ENCODE measurements around the gene ENTPD7.
"Not testable (repeated sequence)": the region's sequence is repeated elsewhere in the genome, so short reads cannot be mapped to it uniquely, and the experiment has no call there.

ENTPD7 gene

DNA sequence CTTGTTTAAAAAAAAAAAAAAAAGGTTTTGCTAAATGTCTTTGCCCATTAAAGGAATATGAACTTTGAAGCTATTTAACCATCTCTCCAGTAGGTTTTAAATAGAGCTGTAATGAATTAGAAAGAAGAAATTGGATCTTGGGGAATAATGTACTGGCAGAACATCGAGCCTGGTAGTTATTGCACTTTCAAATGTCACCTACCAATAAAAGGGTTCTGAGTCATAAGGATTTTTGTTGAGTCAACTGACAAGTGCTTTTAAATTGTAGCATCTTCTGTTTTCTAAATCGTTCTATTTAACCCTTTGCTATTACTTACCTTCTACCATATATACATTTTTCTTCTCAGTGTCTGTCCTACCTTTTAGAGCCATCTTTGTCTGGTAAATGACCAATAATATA, 83.4 kb downstream of the ENTPD7 start:
- no peak overlapping the region for H3K9ac ChIP-seq
- H2AFZ ChIP-seq (ENCODE audit: low read depth), result no peak overlapping the region
- no peaks in the 10 kb centered on the region for H3K79me2 ChIP-seq (ENCODE audit: insufficient read depth, low read depth)
- H3K4me1 ChIP-seq (ENCODE audit: low read depth, poor library complexity, severe bottlenecking), result no peaks in the 10 kb centered on the region
- no peak overlapping the region for H3K4me3 ChIP-seq (IDR thresholded peaks at IDR 0.05; ENCODE audit: insufficient read depth, low read depth, low read length)
- no peaks in the 10 kb centered on the region for H3K27me3 ChIP-seq (ENCODE audit: insufficient read depth, low read depth)
- no peak overlapping the region for H3K27ac ChIP-seq
- TF ChIP-seq CTCF (conservative IDR thresholded peaks at IDR 0.05; ENCODE audit: low read depth, low read length), result no peak
- H3K4me2 ChIP-seq, result no peak overlapping the region
- no peaks in the 10 kb centered on the region for H4K20me1 ChIP-seq (ENCODE audit: insufficient read depth)
- peaks cover 9% of the 10 kb centered on the region; the same call in 1 of the 2 replicates for H3K36me3 ChIP-seq (ENCODE audit: insufficient read depth)

DNA sequence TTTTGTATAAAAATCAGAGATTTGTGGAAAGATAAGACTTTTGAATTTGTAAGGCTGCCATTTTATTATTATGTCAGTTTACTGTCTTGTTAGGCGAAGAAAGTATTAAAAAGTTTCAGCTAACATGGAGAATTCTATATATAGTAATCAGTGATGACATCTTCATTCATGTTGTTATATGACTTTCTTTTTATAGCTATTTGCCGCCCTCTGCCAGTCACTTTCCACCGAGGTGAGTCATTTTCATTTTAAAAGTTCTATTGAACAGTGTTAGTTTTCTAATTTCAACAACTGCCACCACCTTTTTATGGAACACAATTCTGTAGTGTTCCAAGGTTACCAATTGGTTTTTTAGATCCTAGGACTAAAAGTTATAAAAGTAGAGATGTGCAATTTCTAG, 84.5 kb downstream of the ENTPD7 start:
- H3K27ac ChIP-seq, result no peak overlapping the region

DNA sequence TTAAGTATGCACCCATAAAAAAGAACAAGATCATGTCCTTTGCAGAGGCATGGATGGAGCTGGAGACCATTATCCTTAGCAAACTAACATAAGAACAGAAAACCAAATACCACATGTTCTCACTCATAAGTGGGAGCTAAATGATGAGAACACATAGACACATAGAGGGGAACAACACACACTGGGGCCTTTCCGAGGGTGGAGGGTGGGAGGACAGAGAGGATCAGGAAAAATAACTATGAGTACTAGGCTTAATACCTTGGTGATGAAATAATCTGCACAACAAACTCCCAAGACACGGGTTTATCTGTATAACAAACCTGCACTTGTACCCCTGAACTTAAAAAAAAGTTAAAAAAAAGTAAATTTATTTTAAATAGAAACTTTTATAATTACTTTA, 86.9 kb downstream of the ENTPD7 start:
- not testable (repeated sequence) for H3K79me2 ChIP-seq (ENCODE audit: insufficient read depth, low read depth); H3K4me1 ChIP-seq (ENCODE audit: low read depth, poor library complexity, severe bottlenecking); H3K9ac ChIP-seq; H2AFZ ChIP-seq (ENCODE audit: low read depth); H4K20me1 ChIP-seq (ENCODE audit: insufficient read depth); H3K27me3 ChIP-seq (ENCODE audit: insufficient read depth, low read depth); H3K27ac ChIP-seq; H3K36me3 ChIP-seq (ENCODE audit: insufficient read depth); H3K4me3 ChIP-seq (IDR thresholded peaks at IDR 0.05; ENCODE audit: insufficient read depth, low read depth, low read length); H3K4me2 ChIP-seq

More for the DNA sequence above, 84.5 kb downstream of the ENTPD7 start:
- Histone ChIP-seq H4K20me1 (ENCODE audit: insufficient read depth) (no peaks in the 10 kb centered on the region), H3K27me3 (ENCODE audit: insufficient read depth, low read depth) (no peaks in the 10 kb centered on the region), H3K36me3 (ENCODE audit: insufficient read depth) (peaks cover 9% of the 10 kb centered on the region; the same call in 1 of the 2 replicates), H3K9ac (no peak overlapping the region), H2AFZ (ENCODE audit: low read depth) (no peak overlapping the region), H3K4me3 (IDR thresholded peaks at IDR 0.05; ENCODE audit: insufficient read depth, low read depth, low read length) (no peak overlapping the region), H3K4me1 (ENCODE audit: low read depth, poor library complexity, severe bottlenecking) (no peaks in the 10 kb centered on the region), H3K4me2 (no peak overlapping the region), H3K79me2 (ENCODE audit: insufficient read depth, low read depth) (no peaks in the 10 kb centered on the region)
- TF ChIP-seq CTCF (conservative IDR thresholded peaks at IDR 0.05; ENCODE audit: low read depth, low read length), result no peak

DNA sequence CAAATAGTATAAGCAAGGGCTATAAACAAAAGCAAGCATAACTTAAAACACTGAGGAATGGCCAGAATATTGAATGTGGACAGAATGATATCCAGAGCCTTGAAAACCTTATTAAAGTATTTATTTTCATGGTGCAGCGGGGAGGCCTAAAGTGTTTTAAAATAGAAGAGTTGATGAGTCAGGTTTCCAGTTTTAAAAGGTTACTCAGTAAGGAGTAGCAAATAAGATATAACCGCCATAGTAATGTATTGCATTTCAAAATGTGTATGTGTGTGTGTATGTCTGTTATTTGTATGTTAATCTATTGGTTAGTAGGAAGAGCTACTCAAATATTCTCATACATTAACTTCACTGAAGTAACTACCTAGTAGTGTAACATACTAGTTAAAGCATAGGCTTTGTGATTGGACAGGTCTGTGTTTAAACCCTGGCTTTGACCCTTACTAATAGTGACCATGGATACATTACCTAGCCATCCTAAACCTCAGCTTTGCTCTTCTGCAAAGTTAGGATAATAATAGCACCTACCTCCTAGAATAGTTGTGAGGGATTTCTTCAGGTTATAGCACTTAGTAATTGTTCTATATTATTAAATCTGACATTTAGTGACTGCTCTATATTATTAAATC, 89.6 kb downstream of the ENTPD7 start:
- Histone ChIP-seq H3K36me3 (ENCODE audit: insufficient read depth) (0 out of 2 replicates have a peak, but pooled peaks cover under 1% of the 10 kb centered on the region), H4K20me1 (ENCODE audit: insufficient read depth) (no peaks in the 10 kb centered on the region), H3K4me1 (ENCODE audit: low read depth, poor library complexity, severe bottlenecking) (no peaks in the 10 kb centered on the region), H3K27ac (no peak overlapping the region), H3K4me2 (no peak overlapping the region), H3K9ac (no peak overlapping the region), H3K79me2 (ENCODE audit: insufficient read depth, low read depth) (no peaks in the 10 kb centered on the region), H3K27me3 (ENCODE audit: insufficient read depth, low read depth) (no peaks in the 10 kb centered on the region), H3K4me3 (IDR thresholded peaks at IDR 0.05; ENCODE audit: insufficient read depth, low read depth, low read length) (no peak overlapping the region), H2AFZ (ENCODE audit: low read depth) (no peak overlapping the region)
- TF ChIP-seq CTCF (conservative IDR thresholded peaks at IDR 0.05; ENCODE audit: low read depth, low read length), result no peak

DNA sequence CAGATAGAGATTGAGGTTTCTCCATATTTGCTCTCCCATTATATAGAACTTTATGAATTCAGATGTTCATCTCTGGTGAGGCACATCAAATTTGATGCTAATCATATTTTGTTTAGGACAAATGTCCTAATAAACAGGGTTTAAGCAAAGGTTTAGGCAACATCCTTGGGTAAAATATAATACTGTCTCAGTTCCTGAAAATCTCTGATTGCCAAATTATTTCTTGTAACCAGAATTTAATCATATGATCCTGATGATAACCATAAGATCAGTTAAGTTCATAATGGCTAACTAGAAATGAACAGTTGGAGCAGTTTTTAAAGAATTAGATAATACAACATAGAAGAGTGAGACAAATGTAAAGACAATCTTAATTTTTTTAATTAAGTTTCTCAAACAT, 91.3 kb downstream of the ENTPD7 start:
- Histone ChIP-seq H3K9ac (no peak overlapping the region), H2AFZ (ENCODE audit: low read depth) (no peak overlapping the region), H4K20me1 (ENCODE audit: insufficient read depth) (no peaks in the 10 kb centered on the region), H3K4me3 (IDR thresholded peaks at IDR 0.05; ENCODE audit: insufficient read depth, low read depth, low read length) (no peak overlapping the region), H3K79me2 (ENCODE audit: insufficient read depth, low read depth) (no peaks in the 10 kb centered on the region), H3K27me3 (ENCODE audit: insufficient read depth, low read depth) (no peaks in the 10 kb centered on the region), H3K27ac (no peak overlapping the region), H3K36me3 (ENCODE audit: insufficient read depth) (no peaks in the 10 kb centered on the region), H3K4me2 (no peak overlapping the region), H3K4me1 (ENCODE audit: low read depth, poor library complexity, severe bottlenecking) (no peaks in the 10 kb centered on the region)
- TF ChIP-seq CTCF (conservative IDR thresholded peaks at IDR 0.05; ENCODE audit: low read depth, low read length), result no peak
